ENCODE data around the gene SOD2. TPM values are rescaled to one million over a fixed set of nuclear protein-coding genes. Genes with fewer than 3 reads are reported as not detected.

SOD2 gene
- total RNA-seq, 1 experiment from 2014 or later = 98.6 TPM

DNA sequence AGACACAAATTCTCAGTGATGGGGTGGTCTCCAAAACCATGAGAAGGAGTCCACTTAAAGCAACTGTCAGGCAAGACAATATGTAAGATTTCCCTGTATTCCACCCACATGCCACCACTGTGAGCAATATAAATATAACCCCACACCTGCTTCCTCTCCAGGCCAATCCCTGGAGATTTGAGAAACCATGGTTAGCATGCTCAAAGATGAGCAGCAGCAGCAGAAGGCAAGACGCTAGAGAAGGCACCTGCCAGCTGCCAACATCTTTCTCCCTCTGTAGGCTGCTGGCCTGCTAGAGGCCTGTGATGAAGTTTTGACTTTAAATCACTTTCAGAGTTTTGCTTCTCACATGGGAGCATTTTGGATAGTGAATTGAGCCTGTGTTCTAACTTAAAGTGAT lies 7.9 kb upstream of the SOD2 start:
- Histone ChIP-seq H3K9ac (ENCODE audit: low read length) (no peak overlapping the region), H3K79me2 (ENCODE audit: insufficient read depth, low read length) (no peaks in the 10 kb centered on the region), H3K4me3 (replicated peaks in 1 of 2; ENCODE audit: low read depth in 1 of 2, low read length in 2 of 2) (no peak overlapping the region), H3K4me1 (ENCODE audit: control insufficient read depth in 1 of 2, insufficient read depth in 2 of 2, low read length in 2 of 2) (peaks cover 10 to 17% of the 10 kb centered on the region in 2 experiments), H3K27ac (ENCODE audit: low read depth, low read length) (no peak overlapping the region), H3K27me3 (ENCODE audit: insufficient read depth, low read length) (no peaks in the 10 kb centered on the region), H4K20me1 (ENCODE audit: insufficient read depth) (no peaks in the 10 kb centered on the region), H3K4me2 (ENCODE audit: low read length) (no peak overlapping the region; the same call in 1 of the 2 replicates), H2AFZ (ENCODE audit: low read depth, low read length, poor library complexity, severe bottlenecking) (no peak overlapping the region), H3K36me3 (ENCODE audit: control insufficient read depth in 1 of 2, insufficient read depth in 2 of 2, low read length in 2 of 2) (no peaks in the 10 kb centered on the region), H3K9me3 (ENCODE audit: control insufficient read depth in 1 of 2, insufficient read depth in 1 of 2, low read depth in 1 of 2, low read length in 2 of 2) (no peaks in the 10 kb centered on the region), H3K9me2 (ENCODE audit: insufficient read depth) (no peaks in the 10 kb centered on the region)
- intact Hi-C loops (cut with micrococcal nuclease) = no loop called here
- no peak for DNase-seq (ENCODE audit: low read depth, low spot score)
- BruUV-seq (replicated peaks) = no TSS peak
- ATAC-seq = no peak
- TF ChIP-seq RAD21 (IDR thresholded peaks at IDR 0.05; ENCODE audit: low read depth) (no peak), EGR1 (IDR thresholded peaks at IDR 0.05; ENCODE audit: low read depth) (no peak), SRF (IDR thresholded peaks at IDR 0.05; ENCODE audit: low read depth) (no peak), JUND (IDR thresholded peaks at IDR 0.05) (no peak), CBX3 (IDR thresholded peaks at IDR 0.05; ENCODE audit: low read depth) (no peak), YY1 (IDR thresholded peaks at IDR 0.05; ENCODE audit: extremely low read depth, insufficient replicate concordance, low read depth, low read length) (no peak), FOSL1 (IDR thresholded peaks at IDR 0.05; ENCODE audit: low read depth) (no peak), POLR2AphosphoS5 (IDR thresholded peaks at IDR 0.05; ENCODE audit: low read depth, low read length) (no peak), SP1 (IDR thresholded peaks at IDR 0.05; ENCODE audit: low read depth) (no peak), ELF1 (IDR thresholded peaks at IDR 0.05; ENCODE audit: borderline replicate concordance, low read depth) (no peak), POLR2A (IDR thresholded peaks at IDR 0.05; ENCODE audit: borderline replicate concordance, extremely low read depth, insufficient read depth, insufficient read length) (no peak), EZH2 (IDR thresholded peaks at IDR 0.05) (no peak), SIN3A (IDR thresholded peaks at IDR 0.05; ENCODE audit: low read depth) (no peak), EZH2phosphoT487 (IDR thresholded peaks at IDR 0.05; ENCODE audit: borderline replicate concordance) (no peak), CEBPB (IDR thresholded peaks at IDR 0.05; ENCODE audit: low read depth) (no peak), ZNF274 (IDR thresholded peaks at IDR 0.05; ENCODE audit: low read depth, low read length) (no peak)
- TF ChIP-seq, protein P1, sequence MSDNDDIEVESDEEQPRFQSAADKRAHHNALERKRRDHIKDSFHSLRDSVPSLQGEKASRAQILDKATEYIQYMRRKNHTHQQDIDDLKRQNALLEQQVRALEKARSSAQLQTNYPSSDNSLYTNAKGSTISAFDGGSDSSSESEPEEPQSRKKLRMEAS (IDR thresholded peaks at IDR 0.05) = no peak; the same call in 1 of the 2 replicates
- TF ChIP-seq, protein P2, sequence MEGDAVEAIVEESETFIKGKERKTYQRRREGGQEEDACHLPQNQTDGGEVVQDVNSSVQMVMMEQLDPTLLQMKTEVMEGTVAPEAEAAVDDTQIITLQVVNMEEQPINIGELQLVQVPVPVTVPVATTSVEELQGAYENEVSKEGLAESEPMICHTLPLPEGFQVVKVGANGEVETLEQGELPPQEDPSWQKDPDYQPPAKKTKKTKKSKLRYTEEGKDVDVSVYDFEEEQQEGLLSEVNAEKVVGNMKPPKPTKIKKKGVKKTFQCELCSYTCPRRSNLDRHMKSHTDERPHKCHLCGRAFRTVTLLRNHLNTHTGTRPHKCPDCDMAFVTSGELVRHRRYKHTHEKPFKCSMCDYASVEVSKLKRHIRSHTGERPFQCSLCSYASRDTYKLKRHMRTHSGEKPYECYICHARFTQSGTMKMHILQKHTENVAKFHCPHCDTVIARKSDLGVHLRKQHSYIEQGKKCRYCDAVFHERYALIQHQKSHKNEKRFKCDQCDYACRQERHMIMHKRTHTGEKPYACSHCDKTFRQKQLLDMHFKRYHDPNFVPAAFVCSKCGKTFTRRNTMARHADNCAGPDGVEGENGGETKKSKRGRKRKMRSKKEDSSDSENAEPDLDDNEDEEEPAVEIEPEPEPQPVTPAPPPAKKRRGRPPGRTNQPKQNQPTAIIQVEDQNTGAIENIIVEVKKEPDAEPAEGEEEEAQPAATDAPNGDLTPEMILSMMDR (IDR thresholded peaks at IDR 0.05 in 2 of 3, conservative IDR thresholded peaks at IDR 0.05 in 1 of 3; ENCODE audit: borderline replicate concordance in 1 of 3, insufficient read depth in 1 of 3, low read depth in 2 of 3, low read length in 2 of 3) = no peak
- TF ChIP-seq, protein P3, sequence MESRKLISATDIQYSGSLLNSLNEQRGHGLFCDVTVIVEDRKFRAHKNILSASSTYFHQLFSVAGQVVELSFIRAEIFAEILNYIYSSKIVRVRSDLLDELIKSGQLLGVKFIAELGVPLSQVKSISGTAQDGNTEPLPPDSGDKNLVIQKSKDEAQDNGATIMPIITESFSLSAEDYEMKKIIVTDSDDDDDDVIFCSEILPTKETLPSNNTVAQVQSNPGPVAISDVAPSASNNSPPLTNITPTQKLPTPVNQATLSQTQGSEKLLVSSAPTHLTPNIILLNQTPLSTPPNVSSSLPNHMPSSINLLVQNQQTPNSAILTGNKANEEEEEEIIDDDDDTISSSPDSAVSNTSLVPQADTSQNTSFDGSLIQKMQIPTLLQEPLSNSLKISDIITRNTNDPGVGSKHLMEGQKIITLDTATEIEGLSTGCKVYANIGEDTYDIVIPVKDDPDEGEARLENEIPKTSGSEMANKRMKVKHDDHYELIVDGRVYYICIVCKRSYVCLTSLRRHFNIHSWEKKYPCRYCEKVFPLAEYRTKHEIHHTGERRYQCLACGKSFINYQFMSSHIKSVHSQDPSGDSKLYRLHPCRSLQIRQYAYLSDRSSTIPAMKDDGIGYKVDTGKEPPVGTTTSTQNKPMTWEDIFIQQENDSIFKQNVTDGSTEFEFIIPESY (IDR thresholded peaks at IDR 0.05; ENCODE audit: extremely low read depth, insufficient replicate concordance, low read length) = no peak
- TF ChIP-seq, protein P4, sequence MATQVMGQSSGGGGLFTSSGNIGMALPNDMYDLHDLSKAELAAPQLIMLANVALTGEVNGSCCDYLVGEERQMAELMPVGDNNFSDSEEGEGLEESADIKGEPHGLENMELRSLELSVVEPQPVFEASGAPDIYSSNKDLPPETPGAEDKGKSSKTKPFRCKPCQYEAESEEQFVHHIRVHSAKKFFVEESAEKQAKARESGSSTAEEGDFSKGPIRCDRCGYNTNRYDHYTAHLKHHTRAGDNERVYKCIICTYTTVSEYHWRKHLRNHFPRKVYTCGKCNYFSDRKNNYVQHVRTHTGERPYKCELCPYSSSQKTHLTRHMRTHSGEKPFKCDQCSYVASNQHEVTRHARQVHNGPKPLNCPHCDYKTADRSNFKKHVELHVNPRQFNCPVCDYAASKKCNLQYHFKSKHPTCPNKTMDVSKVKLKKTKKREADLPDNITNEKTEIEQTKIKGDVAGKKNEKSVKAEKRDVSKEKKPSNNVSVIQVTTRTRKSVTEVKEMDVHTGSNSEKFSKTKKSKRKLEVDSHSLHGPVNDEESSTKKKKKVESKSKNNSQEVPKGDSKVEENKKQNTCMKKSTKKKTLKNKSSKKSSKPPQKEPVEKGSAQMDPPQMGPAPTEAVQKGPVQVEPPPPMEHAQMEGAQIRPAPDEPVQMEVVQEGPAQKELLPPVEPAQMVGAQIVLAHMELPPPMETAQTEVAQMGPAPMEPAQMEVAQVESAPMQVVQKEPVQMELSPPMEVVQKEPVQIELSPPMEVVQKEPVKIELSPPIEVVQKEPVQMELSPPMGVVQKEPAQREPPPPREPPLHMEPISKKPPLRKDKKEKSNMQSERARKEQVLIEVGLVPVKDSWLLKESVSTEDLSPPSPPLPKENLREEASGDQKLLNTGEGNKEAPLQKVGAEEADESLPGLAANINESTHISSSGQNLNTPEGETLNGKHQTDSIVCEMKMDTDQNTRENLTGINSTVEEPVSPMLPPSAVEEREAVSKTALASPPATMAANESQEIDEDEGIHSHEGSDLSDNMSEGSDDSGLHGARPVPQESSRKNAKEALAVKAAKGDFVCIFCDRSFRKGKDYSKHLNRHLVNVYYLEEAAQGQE (IDR thresholded peaks at IDR 0.05; ENCODE audit: low read depth) = no peak
- ChIA-PET CTCF (no interaction called here), POLR2A (no interaction called here), RAD21 (ENCODE audit: low non-redundant PET in 1 of 2, low total read pairs in 2 of 2, uncharacterized antibody in 2 of 2, unreplicated experiment in 2 of 2) (no interaction called here)
